NCI-H526 (cell line): ENCODE measurements around the gene IGF1R.
A peak's percentile ranks its signal among the peaks of the same experiment; 100 is the strongest.

Experiments
- DNase-seq, 2 experiments: peaks; one replicate each; lab custom pipeline; 2025; lab: John Stamatoyannopoulos, UW

Gene IGF1R

GRCh38 chr15:98671060-98672008 is 23.0 kb downstream of the IGF1R start:
- peak; percentile 55 to 74 for DNase-seq

GRCh38 chr15:98673133-98673532 is 24.8 kb downstream of the IGF1R start:
- peak; percentile 74 for DNase-seq

- no peak for DNase-seq
Measured at GRCh38 chr15:98674336-98674735, 26.0 kb downstream of the IGF1R start.

GRCh38 chr15:98676586-98677270 is 28.4 kb downstream of the IGF1R start:
- no peak for DNase-seq

- DNase-seq: no peak
Measured at GRCh38 chr15:98677345-98678059, 29.2 kb downstream of the IGF1R start.

- no peak for DNase-seq
Measured at GRCh38 chr15:98678484-98678883, 30.1 kb downstream of the IGF1R start.

- DNase-seq: no peak
Measured at GRCh38 chr15:98681061-98681460, 32.7 kb downstream of the IGF1R start.

GRCh38 chr15:98682992-98683701 is 34.8 kb downstream of the IGF1R start:
- no peak for DNase-seq

- no peak for DNase-seq
Measured at GRCh38 chr15:98683831-98684230, 35.5 kb downstream of the IGF1R start.

GRCh38 chr15:98684436-98684835 is 36.1 kb downstream of the IGF1R start:
- no peak for DNase-seq

GRCh38 chr15:98684995-98685525 is 36.7 kb downstream of the IGF1R start:
- DNase-seq: no peak

- no peak for DNase-seq
Measured at GRCh38 chr15:98686983-98687382, 38.6 kb downstream of the IGF1R start.

- no peak for DNase-seq
Measured at GRCh38 chr15:98689431-98689861, 41.1 kb downstream of the IGF1R start.

GRCh38 chr15:98690272-98690950 is 42.1 kb downstream of the IGF1R start:
- no peak for DNase-seq

GRCh38 chr15:98692213-98692612 is 43.9 kb downstream of the IGF1R start:
- DNase-seq: no peak

GRCh38 chr15:98694161-98694560 is 45.8 kb downstream of the IGF1R start:
- DNase-seq: peak in 1 of 2 experiments; percentile 39

GRCh38 chr15:98698792-98699191 is 50.5 kb downstream of the IGF1R start:
- no peak for DNase-seq

- DNase-seq: peak in 1 of 2 experiments; percentile 53
Measured at GRCh38 chr15:98699591-98700424, 51.5 kb downstream of the IGF1R start.

- no peak for DNase-seq
Measured at GRCh38 chr15:98700519-98700918, 52.2 kb downstream of the IGF1R start.

GRCh38 chr15:98703126-98703685 is 54.9 kb downstream of the IGF1R start:
- peak in 1 of 2 experiments; percentile 13 for DNase-seq
